UCSD-AML1 (cell line): ENCODE measurements around the gene EIF2AK2.
"Not testable (repeated sequence)": the region's sequence is repeated elsewhere in the genome, so short reads cannot be mapped to it uniquely, and the experiment has no call there.

ENCODE experiments used
- DNase-seq: peaks from one replicate; lab custom pipeline; 2025; ENCODE audit not compliant: unreplicated experiment; lab: John Stamatoyannopoulos, UW

Gene EIF2AK2

DNA sequence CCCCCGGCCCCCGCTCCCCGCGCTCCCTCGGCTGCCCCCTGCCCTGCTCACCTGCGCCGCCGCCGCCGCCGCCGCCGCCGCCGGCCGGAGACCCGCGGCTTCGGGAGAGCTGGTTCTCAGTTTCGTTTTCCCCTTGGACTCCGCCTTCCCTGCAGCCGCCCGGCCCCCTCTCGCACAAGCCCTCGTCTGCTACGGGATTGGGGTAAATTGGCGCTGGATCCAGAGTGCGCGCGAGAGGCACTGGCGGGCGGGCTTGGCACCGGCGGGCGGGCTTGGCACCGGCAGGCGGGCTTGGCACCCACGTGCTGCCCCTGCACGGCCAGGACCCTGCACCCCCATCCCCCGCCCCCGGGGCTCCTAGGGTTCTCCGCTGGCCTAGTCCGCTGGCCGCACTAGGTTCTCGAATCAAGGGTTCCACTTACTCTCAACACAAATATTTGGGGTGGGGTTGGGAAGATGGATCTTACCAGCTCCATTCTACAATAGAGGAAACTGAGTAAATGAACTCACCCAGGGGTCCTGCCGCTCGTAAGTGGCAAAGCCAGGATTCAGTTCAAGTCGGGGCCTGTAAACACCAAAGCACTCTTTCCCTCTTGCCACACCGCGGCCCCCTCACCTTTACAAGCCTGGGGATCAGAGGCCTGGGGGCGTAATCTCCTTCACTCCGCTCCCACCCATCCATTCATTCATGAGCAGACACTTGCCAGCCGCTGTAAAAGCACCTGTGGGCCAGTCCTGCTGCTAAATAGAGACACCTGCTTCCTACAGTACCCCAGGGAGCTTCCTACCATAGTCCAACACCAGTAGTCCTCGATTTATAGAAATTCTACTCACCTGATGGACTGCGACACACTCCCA lies at the start of gene EIF2AK2:
EIF2AK2 (minus strand) TSS at position 124 of the 858 bp plus-strand sequence. CDS start 9,174 bp downstream, outside the sequence.
- DNase-seq = peak; percentile 85

DNA sequence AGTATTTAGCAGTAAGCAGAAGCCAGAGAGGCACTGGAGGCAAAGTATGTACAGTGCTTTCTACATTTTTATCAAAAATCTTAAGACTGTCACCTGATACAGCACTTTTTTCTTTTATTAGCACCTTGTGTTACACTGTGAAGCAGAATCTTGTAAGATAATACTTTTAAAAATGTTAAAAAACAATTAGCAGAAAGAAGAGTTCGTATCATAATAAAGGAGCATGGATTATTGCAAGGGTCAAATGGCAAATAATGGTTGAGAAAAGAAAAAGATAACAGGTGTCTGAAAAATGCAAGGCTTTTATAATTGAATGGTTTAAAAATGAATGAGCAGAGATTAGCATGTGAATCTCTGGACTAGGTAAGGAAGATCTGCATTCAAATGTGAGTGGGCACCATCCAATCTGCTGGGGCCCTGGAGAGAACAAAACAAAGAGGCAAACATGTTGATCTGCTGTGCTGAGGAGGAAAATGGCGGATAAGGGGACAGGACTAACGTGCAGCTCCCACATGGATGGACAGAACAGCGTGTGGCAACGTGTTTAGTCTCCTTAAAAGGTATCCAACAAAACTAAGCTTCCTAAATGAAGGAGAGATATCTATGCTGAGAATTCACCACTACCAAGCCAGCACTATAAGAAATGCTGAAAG lies 49.0 kb upstream of the EIF2AK2 start:
- no peak for DNase-seq

DNA sequence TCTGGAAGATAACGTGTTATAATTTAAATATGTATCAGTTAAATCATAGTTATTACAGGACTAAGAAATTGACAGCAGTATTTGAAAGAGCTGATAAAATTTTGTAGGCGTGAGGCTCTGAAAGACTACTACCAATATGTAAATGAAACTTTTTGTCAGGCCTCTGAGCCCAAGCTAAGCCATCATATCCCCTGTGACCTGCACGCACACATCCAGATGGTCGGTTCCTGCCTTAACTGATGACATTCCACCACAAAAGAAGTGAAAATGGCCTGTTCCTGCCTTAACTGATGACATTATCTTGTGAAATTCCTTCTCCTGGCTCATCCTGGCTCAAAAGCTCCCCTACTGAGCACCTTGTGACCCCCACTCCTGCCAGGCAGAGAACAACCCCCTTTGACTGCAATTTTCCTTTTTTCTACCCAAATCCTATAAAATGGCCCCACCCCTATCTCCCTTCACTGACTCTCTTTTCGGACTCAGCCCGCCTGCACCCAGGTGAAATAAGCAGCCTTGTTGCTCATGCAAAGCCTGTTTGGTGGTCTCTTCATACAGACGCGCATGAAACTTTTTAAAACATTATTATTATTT lies 48.4 kb upstream of the EIF2AK2 start:
- DNase-seq = not testable (repeated sequence)

DNA sequence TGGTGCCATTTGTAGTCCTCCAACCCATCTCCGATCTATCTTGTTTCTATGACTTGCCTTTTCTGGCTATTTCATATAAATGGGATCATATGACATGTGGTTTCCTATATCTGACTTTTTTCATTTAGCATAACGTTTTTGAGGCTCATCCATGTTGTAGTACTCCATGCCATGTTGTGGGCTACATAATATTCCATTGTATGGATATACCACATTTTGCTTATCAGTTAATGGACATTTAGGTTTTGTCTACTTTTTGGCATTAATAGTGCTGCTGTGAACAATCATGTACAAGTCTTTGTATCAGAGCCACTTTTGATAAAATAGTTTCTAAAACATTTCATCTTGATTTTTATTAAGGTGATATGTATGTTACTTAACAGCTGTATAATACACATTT lies 46.9 kb upstream of the EIF2AK2 start:
- no peak for DNase-seq

DNA sequence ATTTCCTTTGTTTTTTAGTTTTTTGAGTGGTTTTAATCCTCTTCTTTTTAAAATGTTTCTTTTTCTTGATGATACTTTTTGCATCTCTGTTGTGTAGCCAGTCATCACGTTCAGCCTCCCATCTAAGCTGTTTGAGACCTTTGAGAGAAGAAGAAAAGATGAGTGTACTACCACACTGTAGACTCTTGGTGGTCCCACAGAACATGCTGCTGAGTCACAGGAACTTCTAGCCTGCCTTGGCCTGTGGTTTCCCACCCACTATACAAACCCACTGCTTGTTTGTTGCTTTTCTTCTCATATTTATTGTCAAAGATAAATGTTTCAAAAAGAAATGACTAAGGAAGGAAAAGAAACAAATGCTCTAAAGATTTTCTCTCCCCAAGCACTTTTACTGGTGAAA lies 45.0 kb upstream of the EIF2AK2 start:
- no peak for DNase-seq

DNA sequence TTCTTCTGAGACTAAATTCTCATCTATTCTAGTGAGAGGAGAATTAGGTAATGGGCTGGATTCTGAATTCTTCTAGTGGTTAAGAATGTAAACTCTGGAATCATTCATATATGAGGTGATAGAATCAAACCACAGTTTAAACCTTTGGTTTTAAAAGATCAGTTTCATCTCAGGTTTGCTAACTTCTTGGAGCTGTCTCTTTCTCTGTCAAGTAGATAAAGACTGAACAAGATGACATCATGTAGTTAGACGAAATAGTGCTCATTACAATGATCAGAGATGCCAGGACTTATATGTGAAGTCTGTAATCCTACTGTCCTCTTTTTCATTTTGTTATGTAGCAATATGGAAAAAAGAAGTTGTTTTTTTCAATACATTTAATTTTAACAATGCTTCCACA lies 44.4 kb upstream of the EIF2AK2 start:
- no peak for DNase-seq

DNA sequence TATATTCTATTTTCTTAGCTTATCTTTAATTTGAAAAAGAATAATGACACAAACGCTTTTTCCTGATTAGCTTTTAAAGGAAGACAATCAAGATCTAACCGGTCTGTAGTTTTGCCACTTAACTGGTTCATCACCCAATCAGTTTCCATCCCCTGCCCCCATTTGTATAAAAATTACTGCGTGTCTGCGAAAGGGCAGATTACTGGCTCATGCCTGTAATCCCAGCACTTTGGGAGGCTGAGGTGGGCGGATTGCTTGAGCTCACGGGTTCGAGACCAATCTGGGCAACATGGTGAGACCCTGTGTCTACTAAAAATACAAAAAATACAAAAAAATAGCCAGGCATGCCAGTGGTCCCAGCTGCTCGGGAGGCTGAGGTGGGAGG lies 41.9 kb upstream of the EIF2AK2 start:
- no peak for DNase-seq

DNA sequence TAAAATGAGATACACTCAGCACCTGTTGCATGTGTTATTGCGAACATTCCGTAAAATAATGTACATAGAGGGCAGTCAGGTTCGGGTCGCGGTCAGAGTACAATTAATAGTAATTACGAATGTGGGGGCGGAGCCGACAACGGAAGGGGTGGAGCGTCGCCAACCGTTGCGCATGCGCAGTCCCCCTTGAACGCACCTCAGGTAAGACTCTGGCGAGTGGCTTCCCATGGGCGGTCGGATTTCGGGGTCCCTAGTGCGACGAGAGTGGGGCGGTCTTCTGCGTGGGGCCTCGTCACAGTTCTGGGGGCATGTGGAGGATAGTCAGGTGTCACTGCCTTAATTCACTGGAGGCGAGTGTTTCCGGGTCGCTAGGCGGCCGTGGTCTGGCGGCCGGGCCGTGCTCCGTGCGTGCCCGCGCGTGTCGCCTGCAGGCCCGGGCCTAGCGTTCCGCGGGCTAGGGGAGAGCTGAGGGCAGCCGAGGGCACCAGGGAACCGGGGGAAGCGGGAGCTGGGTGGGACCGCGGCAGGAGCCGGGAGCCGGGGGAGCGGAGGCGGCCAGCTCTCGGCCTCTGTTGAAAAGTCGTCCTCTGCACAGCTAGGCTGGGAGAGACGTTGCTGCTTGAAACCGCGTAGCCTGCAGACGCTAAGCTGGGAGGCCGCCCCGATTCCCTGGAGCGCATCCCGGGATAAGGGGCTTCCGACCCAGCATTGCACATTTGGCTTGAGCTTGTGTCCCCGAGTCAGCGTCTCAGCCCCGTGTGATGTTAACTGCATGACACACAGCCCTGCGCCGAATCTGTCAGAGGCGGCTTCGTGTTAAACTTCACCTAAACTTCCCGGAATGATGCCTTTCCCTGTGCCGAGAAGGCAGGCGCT lies 39.8 kb upstream of the EIF2AK2 start, which contains the start of gene CEBPZOS:
CEBPZOS (plus strand) TSS at position 177 of the 876 bp plus-strand sequence. CDS start 3,209 bp downstream, outside the sequence.
- DNase-seq = peak; percentile 86

DNA sequence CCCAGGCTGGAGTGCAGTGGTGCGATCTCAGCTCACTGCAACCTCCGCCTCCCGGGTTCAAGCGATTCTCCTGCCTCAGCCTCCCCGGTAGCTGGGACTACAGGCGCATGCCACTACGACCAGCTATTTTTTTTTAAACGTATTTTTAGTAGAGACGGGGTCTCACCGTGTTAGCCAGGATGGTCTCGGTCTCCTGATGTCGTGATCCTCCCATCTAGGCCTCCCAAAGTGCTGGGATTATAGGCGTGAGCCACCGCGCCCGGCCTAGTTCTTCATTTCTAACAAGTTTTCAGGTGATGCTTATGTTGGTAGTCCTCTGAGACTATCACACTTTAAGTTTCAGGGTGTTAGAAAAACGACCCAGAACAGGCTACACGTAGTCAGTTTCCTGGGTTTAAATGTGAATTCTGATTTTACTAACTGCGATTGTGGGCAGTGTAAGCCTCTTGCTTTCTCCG lies 39.1 kb upstream of the EIF2AK2 start:
- DNase-seq = not testable (repeated sequence)

DNA sequence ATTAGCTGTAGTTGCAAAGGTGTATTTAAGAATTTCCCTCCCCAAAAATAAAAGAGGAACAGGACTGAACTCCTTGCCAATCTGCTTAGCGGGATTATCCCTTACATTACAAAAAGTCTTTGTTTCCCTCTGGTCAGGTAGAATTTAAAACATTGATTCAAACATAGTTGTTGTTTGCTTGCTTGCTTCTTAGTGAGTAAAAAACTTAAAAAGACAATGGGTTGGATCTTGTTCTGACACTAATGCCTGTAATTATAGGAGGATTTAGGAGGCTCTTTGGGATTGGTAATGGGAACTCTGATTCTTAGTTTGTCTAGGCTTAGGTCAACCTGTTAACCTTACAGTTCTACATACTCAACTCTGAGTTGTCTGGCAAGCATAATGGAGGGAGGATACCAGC lies 35.8 kb upstream of the EIF2AK2 start:
- DNase-seq = no peak

DNA sequence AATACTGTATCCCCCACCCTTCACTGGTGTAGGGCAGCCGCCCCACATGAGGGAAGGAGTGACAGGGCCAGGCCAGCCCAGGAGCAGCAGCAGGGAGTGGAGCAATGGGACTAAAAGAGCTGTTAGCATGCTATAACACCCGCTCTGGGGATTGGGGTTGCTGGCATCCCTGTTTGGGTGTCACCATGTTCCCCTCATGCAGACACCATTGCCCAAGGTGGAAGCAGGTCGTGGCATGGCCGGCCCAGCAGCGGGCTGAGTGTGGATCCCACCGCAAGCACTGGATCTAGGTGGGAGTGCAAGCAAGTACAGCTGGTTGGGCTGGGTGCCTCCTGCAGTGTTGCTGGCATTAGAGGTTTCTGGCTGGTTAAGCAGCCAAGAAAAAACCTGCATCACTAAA lies 35.0 kb upstream of the EIF2AK2 start:
- no peak for DNase-seq

DNA sequence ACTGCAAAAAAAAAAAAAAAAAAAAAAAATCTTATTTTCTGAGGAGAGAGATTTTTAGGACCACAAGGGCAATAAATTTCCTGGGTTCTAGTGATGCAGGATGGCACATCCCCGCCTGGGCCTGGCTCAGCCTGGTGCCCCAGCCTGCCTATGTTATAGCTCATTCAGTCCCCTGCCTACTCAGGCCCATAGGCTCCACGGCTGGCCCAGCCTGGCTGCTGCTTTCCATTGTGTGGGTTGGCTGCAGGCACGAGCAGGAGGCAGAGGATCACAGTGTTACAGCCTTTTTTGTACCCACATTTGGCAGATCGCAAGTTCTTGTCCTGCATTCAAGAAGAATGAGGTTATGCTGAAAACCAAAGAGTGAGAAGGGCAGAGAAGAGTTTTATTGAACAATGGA lies 34.5 kb upstream of the EIF2AK2 start:
- no peak for DNase-seq

DNA sequence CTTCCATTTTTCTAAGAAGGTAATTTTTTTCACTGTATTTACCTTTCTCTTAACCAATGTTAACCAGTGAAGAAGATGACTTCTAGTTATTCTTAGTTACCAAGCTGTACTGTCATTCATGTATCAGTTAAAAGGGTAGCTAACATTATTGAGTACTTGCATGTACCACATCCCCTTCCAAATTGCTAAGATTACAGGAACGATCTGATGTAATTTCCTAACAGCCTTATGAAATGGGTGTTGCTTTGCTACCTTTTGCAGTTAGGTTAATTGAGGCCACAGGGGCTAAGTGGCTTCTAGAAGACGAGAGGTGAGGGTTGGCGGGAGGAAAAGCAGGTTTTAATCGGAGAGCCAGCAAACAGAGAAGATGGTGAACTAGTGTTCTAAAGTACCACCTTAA lies 33.5 kb upstream of the EIF2AK2 start:
- no peak for DNase-seq

DNA sequence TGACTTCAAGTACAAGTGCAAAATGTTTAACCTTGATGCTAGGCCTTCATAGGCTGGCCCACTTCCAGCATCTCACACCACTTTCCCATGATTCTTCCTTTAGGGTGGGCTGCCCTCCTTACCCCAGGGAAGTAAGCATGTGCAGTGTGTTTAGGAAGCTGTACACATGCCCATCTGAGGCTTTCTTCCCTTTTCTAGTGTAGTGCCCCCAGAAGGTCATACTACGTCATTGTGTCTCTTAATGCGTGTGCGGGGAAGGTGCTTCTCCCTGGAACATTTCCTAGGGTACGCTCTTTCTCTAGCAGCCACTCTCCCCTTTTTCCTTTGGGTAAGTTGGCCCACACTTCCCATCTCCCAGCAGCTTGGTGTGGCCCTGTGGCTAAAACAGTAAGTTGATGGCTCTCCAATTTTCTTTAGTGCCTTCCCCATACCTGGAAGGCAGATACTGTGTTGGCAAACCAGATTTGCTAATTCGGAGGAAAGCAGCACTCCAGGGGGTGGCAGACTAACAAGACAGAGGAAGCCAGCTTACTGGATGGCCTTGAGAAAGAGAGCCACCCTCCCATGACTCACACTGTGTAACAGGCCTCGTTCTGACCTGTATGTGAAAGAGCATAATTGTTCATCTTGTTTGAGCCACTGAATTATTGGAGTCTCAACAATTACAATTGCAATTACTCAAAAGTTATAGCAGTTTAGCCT lies 32.8 kb upstream of the EIF2AK2 start:
- peak; percentile 21 for DNase-seq

DNA sequence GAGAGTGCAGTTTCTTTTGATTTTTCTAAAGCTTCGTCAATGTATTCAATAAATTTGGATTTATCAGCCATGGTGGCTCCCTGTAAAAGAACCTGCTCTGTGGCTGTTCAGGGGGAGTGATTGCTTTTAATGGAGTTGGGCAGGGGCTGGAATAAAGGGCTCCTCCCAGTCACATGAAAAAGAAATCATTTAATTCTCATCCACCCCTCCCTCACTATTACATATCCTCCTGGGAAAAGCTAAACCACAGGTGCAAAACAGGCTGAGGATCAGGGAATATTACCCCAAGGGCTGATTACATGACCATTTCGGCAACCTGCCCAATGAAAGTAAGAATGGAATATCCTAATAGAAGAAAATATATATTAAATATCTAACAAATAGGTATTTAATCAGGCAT lies 31.8 kb upstream of the EIF2AK2 start, which contains the start of gene SULT6B1:
SULT6B1 (minus strand) TSS at position 101 of the 400 bp plus-strand sequence; CDS start at position 71, 30 bp downstream.
- DNase-seq = no peak

DNA sequence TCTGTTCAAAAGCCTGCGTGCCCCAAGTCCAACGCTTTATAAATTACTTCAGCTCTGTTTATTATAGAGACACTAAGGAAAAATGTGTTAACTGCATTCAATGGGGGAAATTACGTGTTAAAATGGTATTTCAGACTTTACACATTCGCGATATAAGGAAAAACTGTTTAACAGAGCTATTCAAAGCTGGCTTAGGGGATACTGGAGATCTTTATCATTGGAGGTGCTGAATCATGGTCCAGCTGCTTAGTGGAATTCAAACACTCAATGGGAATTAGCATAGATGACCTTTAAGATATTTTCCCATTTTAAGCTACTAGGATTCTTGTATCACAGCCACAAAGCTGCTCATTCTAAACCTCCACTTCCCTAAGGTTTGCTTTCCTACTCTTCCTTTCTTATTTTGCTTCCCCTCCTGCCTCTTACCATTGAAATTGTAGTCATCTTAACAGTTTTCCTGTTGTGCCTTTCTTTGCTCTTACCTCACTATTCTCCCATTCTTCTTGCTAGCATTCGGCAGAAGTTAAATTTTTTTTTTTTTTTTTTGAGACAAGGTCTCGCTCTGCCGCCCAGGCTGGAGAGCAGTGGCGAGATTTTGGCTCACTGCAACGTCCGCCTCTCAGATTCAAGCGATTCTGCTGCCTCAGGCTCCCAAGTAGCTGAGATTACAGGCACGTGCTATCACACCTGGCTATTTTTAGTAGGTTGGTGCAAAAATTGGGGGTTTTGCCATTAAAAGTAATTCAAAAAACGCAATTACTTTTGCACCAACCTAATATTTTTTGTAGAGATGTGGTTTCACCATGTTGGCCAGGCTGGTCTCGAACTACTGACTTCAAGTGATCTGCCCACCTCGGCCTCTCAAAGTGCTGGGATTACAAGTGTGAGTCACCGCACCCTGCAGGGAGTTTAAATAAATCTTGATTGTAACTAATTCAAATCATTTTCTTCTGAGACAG lies 25.2 kb upstream of the EIF2AK2 start:
- no peak for DNase-seq

DNA sequence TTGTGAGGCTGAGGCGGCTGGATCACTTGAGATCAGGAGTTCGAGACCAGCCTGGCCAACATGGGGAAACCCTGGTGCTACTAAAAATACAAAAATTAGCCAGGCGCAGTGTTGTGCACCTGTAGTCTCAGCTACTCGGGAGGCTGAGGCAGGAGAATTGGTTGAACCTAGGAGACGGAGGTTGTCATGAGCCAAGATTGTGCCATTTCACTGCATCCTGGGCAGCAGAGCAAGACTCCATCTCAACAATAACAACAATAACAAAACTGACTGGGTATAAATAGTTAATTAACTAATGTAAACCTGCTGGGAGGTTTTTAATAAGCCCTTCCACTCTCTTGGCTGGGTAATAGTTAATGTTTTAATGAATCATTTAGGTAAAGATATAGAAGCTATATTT lies 23.9 kb upstream of the EIF2AK2 start:
- DNase-seq = no peak

DNA sequence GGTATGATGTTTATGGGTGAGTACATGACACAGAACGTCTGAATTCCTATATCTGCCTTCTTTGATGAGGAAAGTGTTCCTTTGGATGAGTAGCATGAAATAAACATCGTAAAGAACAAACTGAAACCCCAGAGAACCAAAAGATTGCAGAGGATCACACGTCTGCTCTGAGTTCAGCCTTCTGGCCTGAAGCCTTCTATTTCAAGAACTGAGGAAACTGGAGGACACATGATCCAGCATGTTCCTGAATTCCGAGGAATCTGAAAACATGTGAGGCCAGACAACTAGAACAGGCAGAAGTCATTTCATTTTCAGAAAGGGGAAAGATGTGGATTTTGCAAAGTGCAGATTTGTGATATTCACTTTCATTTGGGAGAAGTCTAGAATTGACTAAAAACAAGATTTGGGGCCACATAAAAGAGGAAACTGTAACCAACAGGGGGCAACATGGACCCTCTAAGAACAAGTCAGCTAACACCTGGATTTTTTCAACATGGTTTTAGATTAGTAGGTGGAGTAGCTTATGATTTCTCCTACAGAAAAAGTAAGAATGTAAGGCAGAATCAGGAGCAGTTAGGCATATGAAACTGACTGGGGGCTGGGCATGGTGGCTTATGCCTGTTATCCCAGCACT lies 23.3 kb upstream of the EIF2AK2 start:
- DNase-seq = no peak

DNA sequence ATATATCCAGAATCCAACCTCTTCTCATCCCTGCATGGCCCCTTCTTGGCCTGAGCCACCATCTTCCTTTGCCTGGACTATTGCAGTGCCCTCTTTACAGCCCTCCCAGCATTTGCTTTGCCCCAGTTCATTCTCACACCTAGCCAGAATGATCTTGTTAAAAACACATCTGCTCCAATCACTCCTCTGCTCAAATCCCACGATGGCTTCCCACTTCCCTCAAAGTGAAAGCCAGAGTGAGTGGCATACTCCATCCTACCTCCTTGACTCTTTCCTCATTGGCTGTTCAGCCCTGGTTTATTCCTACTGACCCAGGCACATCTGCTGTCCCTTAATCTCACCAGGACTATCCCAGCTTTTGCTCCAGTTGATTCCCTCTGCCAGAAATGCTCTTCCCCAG lies 17.0 kb upstream of the EIF2AK2 start:
- DNase-seq = no peak
